ENCODE results near the gene KAT6B. TPM values are rescaled to one million over a fixed set of nuclear protein-coding genes. Genes with fewer than 3 reads are reported as not detected.

Gene KAT6B
- total RNA-seq, 2 donors from 2014 or later, result 25.3 to 39.1 TPM

GRCh38 chr10:74983383-74983782, 157.0 kb downstream of the KAT6B start:
- no peak overlapping the region for H3K9ac ChIP-seq (ENCODE audit: extremely low read depth, low read length, poor library complexity, severe bottlenecking)
- no peak overlapping the region for H3K4me3 ChIP-seq (ENCODE audit: low read length)
- TF ChIP-seq, protein P1, sequence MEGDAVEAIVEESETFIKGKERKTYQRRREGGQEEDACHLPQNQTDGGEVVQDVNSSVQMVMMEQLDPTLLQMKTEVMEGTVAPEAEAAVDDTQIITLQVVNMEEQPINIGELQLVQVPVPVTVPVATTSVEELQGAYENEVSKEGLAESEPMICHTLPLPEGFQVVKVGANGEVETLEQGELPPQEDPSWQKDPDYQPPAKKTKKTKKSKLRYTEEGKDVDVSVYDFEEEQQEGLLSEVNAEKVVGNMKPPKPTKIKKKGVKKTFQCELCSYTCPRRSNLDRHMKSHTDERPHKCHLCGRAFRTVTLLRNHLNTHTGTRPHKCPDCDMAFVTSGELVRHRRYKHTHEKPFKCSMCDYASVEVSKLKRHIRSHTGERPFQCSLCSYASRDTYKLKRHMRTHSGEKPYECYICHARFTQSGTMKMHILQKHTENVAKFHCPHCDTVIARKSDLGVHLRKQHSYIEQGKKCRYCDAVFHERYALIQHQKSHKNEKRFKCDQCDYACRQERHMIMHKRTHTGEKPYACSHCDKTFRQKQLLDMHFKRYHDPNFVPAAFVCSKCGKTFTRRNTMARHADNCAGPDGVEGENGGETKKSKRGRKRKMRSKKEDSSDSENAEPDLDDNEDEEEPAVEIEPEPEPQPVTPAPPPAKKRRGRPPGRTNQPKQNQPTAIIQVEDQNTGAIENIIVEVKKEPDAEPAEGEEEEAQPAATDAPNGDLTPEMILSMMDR (conservative IDR thresholded peaks at IDR 0.05), result no peak
- H3K27me3 ChIP-seq (ENCODE audit: control insufficient read depth, insufficient read depth, low read length, poor library complexity, severe bottlenecking), result no peaks in the 10 kb centered on the region
- H3K36me3 ChIP-seq (ENCODE audit: control insufficient read depth, insufficient read depth, low read length), result peaks cover 14% of the 10 kb centered on the region
- H3K9me3 ChIP-seq (ENCODE audit: control insufficient read depth, low read length), result no peaks in the 10 kb centered on the region
- WGBS, 2 experiments (ENCODE audit: insufficient coverage in 1 of 2, insufficient read length in 1 of 2), result 90 to 100% methylated on average over 1 to 2 of the region's 2 CpGs
- no peaks in the 10 kb centered on the region for H3K27me3 Mint-ChIP-seq (ENCODE audit: insufficient read depth)
- H3K36me3 Mint-ChIP-seq (ENCODE audit: low read depth), result peaks cover 17% of the 10 kb centered on the region
- H3K4me3 Mint-ChIP-seq, result no peak overlapping the region
- H3K27ac Mint-ChIP-seq, result no peak overlapping the region
- no peak overlapping the region for H3K27ac ChIP-seq (ENCODE audit: low read depth, low read length)
- H3K4me1 Mint-ChIP-seq, result no peaks in the 10 kb centered on the region
- H3K9me3 Mint-ChIP-seq, result no peaks in the 10 kb centered on the region
- no peaks in the 10 kb centered on the region for H3K4me1 ChIP-seq (ENCODE audit: control insufficient read depth, insufficient read depth, low read length)
- DNase-seq, result no peak

DNA sequence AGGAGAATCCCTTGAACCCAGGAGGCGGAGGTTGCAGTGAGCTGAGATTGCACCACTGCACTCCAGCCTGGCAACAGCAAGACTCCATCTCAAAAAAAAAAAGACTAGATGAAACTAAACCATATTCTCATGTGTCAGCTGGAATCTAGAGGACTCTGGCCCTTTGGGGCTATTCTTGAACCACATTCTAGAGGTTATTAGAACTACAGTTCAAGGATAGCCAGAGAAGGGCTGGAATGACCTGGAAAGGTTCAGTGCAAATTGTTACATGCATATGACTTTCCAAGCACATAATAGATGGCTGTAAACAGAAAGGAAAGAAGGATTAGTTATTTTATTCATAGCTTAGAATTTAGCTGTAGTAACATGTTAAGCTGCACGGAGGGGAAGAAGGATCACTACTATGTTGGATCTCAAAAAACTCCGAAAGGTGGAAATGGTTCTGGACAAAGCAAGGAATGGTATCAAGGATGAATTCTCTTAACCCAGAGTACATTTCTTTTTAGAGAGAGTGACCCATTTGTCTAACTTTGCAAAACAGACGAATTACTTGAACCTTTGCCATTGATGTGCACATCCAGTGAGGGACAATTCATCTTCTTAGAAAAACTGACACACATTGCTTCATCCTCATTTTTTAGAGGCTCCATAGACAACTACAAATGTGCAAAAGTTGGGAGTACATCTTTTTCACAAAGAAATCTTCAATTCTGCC, 161.1 kb downstream of the KAT6B start:
- H3K36me3 ChIP-seq (ENCODE audit: control insufficient read depth, insufficient read depth, low read length), result peaks cover 11% of the 10 kb centered on the region
- Mint-ChIP-seq H3K4me1 (peaks cover 3% of the 10 kb centered on the region), H3K36me3 (ENCODE audit: low read depth) (peaks cover 21% of the 10 kb centered on the region), H3K27ac (no peak overlapping the region), H3K4me3 (no peak overlapping the region), H3K27me3 (ENCODE audit: insufficient read depth) (no peaks in the 10 kb centered on the region), H3K9me3 (no peaks in the 10 kb centered on the region)
- DNase-seq, result no peak
- no peak overlapping the region for H3K9ac ChIP-seq (ENCODE audit: extremely low read depth, low read length, poor library complexity, severe bottlenecking)
- TF ChIP-seq, protein P1 (conservative IDR thresholded peaks at IDR 0.05), result no peak
- H3K4me3 ChIP-seq (ENCODE audit: low read length), result no peak overlapping the region
- H3K4me1 ChIP-seq (ENCODE audit: control insufficient read depth, insufficient read depth, low read length), result no peaks in the 10 kb centered on the region
- no peak overlapping the region for H3K27ac ChIP-seq (ENCODE audit: low read depth, low read length)
- H3K9me3 ChIP-seq (ENCODE audit: control insufficient read depth, low read length), result no peaks in the 10 kb centered on the region
- 95 to 100% methylated on average over 4 of the region's 4 CpGs for WGBS, 2 experiments (ENCODE audit: insufficient coverage in 1 of 2, insufficient read length in 1 of 2)
- H3K27me3 ChIP-seq (ENCODE audit: control insufficient read depth, insufficient read depth, low read length, poor library complexity, severe bottlenecking), result no peaks in the 10 kb centered on the region

DNA sequence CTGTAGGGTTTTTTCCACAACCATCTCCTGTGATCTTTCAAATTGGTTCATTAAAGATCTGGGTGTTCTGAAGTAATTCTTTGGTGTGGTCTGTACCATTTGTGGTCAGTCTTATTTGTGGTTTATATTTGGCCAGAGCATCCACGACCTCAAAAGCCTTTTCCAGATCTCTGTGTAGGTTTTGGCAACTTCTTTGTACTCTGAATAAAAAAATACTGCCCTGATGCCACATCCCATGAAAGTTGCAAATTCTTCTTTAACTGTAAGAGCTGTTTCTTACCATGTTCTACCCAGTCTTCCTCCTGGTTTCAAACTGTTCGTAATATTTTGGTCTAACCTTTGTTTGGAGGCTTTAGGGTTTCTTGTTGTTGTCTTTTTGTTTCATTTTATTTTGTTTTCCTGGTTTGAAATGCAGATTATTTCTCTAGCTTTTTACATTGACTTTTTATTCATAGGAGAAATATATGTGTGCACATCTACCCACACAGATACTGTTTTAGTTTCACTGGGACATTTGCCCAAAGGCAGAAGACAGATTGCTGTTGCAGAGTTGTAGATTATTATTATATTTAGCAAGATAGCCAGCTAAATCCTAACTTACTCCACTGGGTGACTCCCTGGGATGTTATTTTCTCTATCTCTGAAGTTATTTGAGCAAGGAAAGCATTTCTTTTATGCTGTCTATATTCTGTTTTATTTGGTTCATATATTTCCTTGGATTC, 161.8 kb downstream of the KAT6B start:
- no peak for DNase-seq
- no peaks in the 10 kb centered on the region for H3K9me3 Mint-ChIP-seq
- no peak overlapping the region for H3K27ac Mint-ChIP-seq
- Histone ChIP-seq H3K27ac (ENCODE audit: low read depth, low read length) (no peak overlapping the region), H3K9ac (ENCODE audit: extremely low read depth, low read length, poor library complexity, severe bottlenecking) (no peak overlapping the region), H3K36me3 (ENCODE audit: control insufficient read depth, insufficient read depth, low read length) (peaks cover 11% of the 10 kb centered on the region), H3K9me3 (ENCODE audit: control insufficient read depth, low read length) (no peaks in the 10 kb centered on the region), H3K4me1 (ENCODE audit: control insufficient read depth, insufficient read depth, low read length) (no peaks in the 10 kb centered on the region), H3K4me3 (ENCODE audit: low read length) (no peak overlapping the region), H3K27me3 (ENCODE audit: control insufficient read depth, insufficient read depth, low read length, poor library complexity, severe bottlenecking) (no peaks in the 10 kb centered on the region)
- H3K27me3 Mint-ChIP-seq (ENCODE audit: insufficient read depth), result no peaks in the 10 kb centered on the region
- no peak overlapping the region for H3K4me3 Mint-ChIP-seq
- H3K4me1 Mint-ChIP-seq, result peaks cover 3% of the 10 kb centered on the region
- 78 to 86% methylated on average over 1 to 2 of the region's 2 CpGs for WGBS, 2 experiments (ENCODE audit: insufficient coverage in 1 of 2, insufficient read length in 1 of 2)
- peaks cover 23% of the 10 kb centered on the region for H3K36me3 Mint-ChIP-seq (ENCODE audit: low read depth)
- TF ChIP-seq, protein P1 (conservative IDR thresholded peaks at IDR 0.05), result no peak

All from endodermal cell (in vitro differentiated cells).